ENCODE results near the gene PSME3IP1.

The PSME3IP1 gene

GRCh38 chr16:57147381-57148221 is 38.2 kb downstream of the PSME3IP1 start:
- in situ Hi-C loops (cut with MboI; ENCODE audit: low sequenced_read_pairs): no loop called here

GRCh38 chr16:57146735-57147134 is 39.1 kb downstream of the PSME3IP1 start:
- in situ Hi-C loops (cut with MboI; ENCODE audit: low sequenced_read_pairs): no loop called here

- in situ Hi-C loops (cut with MboI; ENCODE audit: low sequenced_read_pairs): no loop called here
Observed at GRCh38 chr16:57146040-57146647, 39.7 kb downstream of the PSME3IP1 start.

- in situ Hi-C loops (cut with MboI; ENCODE audit: low sequenced_read_pairs): no loop called here
Observed at GRCh38 chr16:57145046-57146021, 40.5 kb downstream of the PSME3IP1 start.

GRCh38 chr16:57144027-57144426 is 41.8 kb downstream of the PSME3IP1 start:
- in situ Hi-C loops (cut with MboI; ENCODE audit: low sequenced_read_pairs): no loop called here

- in situ Hi-C loops (cut with MboI; ENCODE audit: low sequenced_read_pairs): no loop called here
Observed at GRCh38 chr16:57143149-57143921, 42.5 kb downstream of the PSME3IP1 start.

GRCh38 chr16:57141822-57142631 is 43.8 kb downstream of the PSME3IP1 start:
- in situ Hi-C loops (cut with MboI; ENCODE audit: low sequenced_read_pairs): no loop called here

GRCh38 chr16:57140931-57141668 is 44.7 kb downstream of the PSME3IP1 start:
- in situ Hi-C loops (cut with MboI; ENCODE audit: low sequenced_read_pairs): no loop called here

GRCh38 chr16:57138281-57138935 is 47.4 kb downstream of the PSME3IP1 start:
- in situ Hi-C loops (cut with MboI; ENCODE audit: low sequenced_read_pairs): no loop called here

- in situ Hi-C loops (cut with MboI; ENCODE audit: low sequenced_read_pairs): no loop called here
Observed at GRCh38 chr16:57137566-57138273, 48.1 kb downstream of the PSME3IP1 start.

GRCh38 chr16:57137043-57137442 is 48.8 kb downstream of the PSME3IP1 start:
- in situ Hi-C loops (cut with MboI; ENCODE audit: low sequenced_read_pairs): no loop called here

GRCh38 chr16:57134982-57135381 is 50.9 kb downstream of the PSME3IP1 start:
- in situ Hi-C loops (cut with MboI; ENCODE audit: low sequenced_read_pairs): no loop called here

GRCh38 chr16:57133886-57134285 is 52.0 kb downstream of the PSME3IP1 start:
- in situ Hi-C loops (cut with MboI; ENCODE audit: low sequenced_read_pairs): no loop called here

- in situ Hi-C loops (cut with MboI; ENCODE audit: low sequenced_read_pairs): no loop called here
Observed at GRCh38 chr16:57133031-57133430, 52.8 kb downstream of the PSME3IP1 start.

- in situ Hi-C loops (cut with MboI; ENCODE audit: low sequenced_read_pairs): no loop called here
Observed at GRCh38 chr16:57132470-57132869, 53.4 kb downstream of the PSME3IP1 start.

GRCh38 chr16:57131351-57131970 is 54.4 kb downstream of the PSME3IP1 start:
- in situ Hi-C loops (cut with MboI; ENCODE audit: low sequenced_read_pairs): no loop called here

GRCh38 chr16:57130950-57131321 is 54.9 kb downstream of the PSME3IP1 start:
- in situ Hi-C loops (cut with MboI; ENCODE audit: low sequenced_read_pairs): no loop called here

Measured in HL-60/S4 treated with phorbol 12-myristate 13-acetate at 8.2 ng/mL for 4 days and 3 days (cell line).